SKM-1 (cell line): Measurements from ENCODE around the gene NDUFB1.

Experiments used
- DNase-seq: peaks from one replicate; lab custom pipeline; 2025; ENCODE audit not compliant: unreplicated experiment; lab: John Stamatoyannopoulos, UW

Gene NDUFB1

DNA sequence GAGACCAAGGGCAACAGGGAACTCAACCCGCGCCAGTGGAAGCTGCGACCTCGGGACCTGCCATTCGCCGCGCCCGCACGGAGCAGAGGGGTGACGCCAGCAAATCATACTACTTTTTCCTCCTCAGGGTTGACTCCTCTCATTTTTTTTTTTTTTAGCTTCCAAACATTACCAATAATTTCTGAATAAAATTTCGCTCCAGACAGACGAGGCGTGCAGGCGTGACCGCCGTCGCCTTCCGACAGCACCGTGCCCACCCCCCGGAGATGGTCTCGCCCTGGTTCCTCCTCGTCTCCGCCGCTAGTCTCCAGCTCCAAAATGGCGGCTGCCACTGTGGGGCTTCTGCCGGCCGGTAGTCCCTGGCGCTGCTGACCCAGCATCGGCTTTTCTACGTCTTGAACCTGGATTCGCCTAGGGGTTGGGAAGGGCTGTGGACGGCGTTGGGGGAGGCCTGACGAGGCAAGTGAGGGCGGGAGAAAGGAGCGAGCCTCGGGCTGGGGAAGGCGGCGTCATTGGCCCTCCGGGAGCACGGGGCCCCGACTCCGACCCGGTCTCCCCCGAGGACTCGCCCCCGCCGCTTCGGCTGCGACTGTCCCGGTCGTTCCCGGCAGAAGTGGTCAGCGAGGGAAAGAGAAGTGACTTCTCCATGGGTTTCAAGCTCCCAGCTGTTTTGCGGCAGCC is at the start of gene NDUFB1, which contains the start of gene CPSF2:
TSS of gene NDUFB1 (minus strand) at position 37 of the 681 bp plus-strand sequence. CDS start 4,069 bp downstream, outside the sequence.
TSS of gene CPSF2 (plus strand) at position 300 of the 681 bp plus-strand sequence. CDS start 9,016 bp downstream, outside the sequence.
- DNase-seq: peak; percentile 15

DNA sequence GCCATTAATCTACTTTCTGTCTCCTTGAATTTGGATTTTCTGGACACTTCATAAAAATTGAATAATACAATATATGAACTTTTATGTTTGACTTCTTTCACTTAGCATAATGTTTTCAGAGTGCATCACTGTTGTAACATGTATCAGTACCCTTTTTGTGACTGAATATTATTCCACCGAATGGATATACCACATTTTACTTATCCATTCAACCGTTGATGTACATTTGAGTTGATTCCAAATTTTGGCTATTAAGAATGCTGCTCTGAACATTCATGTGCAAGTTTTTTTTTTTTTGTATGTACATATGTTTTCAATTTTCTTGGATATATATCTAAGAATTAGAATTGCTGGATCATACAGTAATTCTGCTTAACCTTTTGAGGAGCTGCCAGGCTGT is 43.5 kb upstream of the NDUFB1 start:
- no peak for DNase-seq

DNA sequence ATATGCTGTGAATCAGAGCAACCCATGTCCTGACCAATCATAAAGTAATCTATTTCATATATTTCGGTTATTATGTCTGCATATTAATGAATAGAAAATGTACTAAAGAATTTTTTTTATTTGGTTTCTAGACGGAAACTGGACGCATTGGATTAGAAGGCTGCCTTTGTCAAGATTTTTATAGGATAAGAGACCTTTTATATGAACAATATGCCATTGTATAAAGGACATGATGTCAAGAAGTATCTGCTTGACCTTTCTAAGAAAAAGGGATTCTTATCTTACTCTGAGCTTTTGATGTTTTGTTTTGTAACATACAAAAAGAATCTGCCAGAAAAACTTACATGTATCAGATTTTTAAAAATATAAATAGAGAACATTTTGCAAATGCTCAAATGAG is 40.0 kb upstream of the NDUFB1 start:
- no peak for DNase-seq

DNA sequence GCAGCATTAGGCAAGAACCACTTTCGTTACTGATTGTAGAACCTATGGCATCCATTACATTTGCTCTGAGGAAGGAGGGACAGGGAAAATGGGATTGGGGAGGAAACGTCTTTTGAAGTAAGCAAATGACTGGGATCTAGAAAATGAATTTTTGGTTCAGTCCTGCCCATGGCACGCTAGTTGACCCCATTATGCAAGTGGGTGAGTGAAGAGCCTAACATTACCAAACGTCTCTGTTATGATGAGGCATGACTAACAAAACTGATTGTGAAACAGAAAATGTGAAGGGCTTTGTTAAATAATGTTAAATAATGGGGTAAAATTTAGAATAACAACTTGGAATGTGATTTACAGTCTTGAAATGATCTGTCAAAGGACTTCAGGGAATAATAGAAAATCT is 39.1 kb upstream of the NDUFB1 start:
- DNase-seq: no peak

DNA sequence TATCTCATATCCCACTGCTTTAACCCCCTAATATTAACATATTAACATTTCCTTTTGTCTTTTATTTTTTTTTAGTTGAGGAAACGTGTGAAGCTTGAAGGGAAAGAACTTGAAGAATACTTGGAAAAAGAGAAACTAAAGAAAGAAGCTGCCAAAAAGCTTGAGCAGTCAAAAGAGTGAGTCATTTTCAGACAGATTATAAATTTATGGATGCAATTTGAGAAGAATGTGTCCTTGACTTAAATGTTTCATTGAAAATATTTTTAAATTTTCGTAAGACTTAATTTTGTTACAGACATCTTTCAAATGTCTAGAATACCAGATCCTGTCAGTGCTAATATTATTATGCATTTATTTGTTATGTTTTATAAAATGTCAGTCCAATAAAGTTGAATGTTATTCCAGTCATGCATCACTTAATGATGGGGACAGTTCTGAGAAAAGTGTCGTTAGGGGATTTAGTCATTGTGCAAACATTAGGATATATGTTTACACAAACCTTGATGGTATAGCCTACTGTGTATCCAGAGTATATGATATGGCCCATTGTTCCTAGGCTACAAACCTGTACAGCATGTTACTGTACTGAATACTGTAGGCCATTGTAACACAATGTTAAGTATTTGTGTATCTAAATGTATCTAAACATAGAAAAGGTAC is 32.9 kb upstream of the NDUFB1 start:
- no peak for DNase-seq

DNA sequence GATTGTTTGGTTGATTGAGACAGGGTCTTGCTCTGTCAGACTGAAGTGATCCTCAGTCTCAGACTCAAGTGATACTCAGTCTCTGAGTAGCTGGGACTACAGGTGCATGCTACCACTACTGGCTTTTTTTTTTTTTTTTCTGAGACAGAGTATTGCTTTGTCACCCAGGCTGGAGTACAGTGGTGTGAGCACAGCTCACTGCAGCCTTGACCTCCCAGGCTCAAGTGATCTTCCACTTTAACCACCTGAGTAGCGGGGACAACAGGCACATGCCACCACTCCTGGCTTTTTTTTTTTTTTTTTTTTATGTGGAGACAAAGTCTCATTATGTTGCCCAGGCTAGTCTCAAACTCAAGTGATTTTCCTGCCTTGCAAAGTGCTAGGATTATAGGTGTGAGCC is 32.1 kb upstream of the NDUFB1 start:
- DNase-seq: no peak

DNA sequence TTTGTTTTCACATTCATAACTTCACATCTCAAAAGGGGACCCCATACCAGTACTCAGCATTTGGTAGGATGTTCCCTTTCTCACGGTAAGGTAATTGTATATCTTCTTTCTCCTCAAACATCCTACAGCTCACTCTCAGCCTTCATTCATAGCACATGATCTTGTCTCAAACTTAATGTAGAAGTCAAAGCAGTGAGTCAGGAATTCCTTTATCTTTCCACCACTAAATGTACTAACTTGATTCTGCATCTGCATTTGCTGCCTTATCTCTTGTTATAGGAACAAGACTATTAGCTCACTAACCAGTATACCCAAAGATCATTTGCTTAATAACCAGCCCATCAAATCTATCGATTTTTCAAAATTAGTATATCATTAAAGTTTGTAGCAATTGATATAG is 23.2 kb upstream of the NDUFB1 start:
- DNase-seq: no peak

DNA sequence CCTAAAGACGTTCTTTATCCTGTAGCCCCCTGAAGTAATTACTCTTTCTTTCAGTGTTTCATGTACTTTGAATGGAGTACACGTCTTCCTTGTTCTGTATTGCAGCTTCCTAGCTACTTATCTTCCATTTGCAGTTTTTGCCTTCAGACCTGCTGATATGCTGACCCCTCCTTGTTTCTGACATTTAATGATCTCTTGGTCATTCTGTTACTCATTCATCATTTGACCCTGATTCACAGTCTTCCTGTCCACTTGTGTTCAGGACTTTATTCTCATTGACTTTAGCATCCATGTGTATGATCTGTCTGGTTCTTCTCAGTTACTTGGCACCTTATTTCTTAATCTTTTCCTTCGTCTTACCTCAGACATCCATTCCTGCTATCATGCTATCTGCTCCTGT is 22.5 kb upstream of the NDUFB1 start:
- no peak for DNase-seq

DNA sequence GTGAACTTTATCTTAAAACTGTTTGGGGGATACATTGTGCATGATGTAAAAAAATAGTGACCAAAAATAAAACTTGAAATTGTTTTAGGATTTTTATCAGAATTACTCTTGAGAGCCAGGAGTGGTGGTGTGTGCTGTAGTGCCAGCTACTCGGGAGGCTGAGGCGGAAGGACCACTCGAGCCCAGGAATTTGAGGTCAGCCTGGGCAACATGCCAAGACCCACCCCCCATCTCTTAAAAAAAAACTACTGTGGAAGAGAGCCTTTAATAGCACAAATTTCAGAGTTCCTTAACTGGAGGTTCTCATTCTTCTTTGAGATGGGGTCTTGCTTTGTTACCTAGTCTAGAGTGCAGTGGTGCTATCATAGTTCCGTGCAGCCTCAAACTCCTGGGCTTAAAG is 21.8 kb upstream of the NDUFB1 start:
- DNase-seq: no peak

DNA sequence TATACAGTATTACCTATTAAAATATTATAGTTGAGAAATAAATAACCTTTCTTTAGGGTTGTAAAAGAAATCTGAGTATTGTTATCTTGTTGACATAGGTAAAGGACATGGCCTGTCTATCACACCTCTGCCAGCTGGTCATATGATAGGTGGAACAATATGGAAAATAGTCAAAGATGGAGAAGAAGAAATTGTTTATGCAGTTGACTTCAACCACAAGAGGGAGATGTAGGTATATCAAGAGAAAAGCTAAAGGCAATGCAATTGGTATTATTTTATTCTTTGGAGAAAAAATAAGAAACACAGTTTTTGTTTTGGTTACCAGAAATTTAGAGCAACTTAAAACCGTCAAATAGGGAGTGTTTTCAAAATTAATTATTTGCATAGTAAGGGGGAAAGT is 13.8 kb upstream of the NDUFB1 start:
- DNase-seq: no peak

DNA sequence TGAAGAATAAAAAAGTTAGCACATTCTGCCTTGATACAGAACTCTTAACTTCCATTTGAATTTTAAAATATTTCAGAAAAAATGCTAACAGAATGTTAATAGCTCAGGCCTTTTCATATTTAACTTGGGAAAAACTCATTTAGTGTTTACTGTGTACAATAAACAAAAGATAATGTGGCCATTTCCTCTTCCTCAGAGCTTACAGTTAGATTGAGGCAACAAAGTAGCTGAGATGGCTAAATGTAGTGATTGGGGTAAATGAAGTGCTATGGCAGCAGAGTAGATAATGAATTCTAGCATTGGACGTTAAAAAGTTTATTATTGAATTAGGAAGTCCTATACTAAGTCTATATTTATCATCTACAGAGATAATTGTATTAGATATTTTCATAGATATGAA is 12.9 kb upstream of the NDUFB1 start:
- no peak for DNase-seq

DNA sequence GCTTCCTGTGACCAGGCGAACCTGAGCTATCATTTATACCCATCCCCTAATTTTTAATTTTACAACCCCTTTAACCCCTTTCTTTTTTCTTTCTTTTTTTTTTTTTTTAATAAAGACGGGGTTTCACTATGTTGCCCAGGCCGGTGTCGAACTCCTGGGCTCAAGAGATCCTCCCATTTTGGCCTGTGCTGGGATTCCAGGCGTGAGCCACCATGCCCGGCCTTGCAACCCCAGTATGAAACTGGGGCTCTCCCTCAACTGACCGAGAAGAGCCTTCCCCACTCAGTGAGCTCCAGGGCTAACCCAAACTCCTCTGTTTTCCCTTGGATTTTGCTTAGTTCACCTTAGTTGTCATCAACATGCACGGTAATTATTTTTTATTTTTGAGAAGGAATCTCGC is 1.3 kb upstream of the NDUFB1 start:
- no peak for DNase-seq

DNA sequence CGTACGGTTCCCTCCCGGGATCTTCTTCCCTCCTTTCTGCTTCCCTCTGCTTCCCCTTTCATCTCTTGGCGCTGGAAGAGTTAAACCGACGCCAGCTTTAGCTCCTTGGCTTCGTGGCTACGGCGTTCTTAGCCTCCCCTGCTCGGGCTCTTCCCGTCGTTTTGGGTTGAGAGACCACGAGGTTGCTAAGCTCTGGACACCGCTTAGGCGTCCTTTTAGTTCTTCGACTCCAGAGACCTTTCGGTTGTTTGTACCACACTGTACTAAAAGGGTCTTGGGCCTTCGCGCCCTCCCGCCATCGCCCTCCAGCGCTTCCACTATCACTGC is 808 bp upstream of the NDUFB1 start:
- no peak for DNase-seq

DNA sequence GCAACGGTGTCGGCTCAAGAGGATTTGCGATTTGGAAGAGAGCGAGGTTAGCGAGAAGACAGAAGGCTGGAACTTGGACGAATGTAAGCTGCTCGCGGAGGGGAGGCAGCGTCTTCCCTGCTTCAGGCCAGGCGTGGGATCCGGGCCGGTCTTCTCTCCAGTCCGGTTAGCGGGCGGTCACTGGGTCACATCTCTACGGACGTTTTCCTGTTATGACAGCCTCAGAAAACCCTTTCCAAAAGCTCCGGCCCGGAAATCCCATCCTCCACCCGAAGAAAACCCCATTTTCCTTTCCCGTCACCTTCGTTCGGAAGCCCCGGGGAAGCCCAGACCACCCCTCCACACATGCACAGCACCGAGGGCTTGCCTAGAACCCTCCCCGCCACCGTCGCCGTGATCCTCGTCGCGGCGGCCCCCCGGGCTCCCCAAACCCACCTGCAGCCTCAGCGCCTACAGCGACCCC is 268 bp downstream of the NDUFB1 start:
- DNase-seq: no peak

DNA sequence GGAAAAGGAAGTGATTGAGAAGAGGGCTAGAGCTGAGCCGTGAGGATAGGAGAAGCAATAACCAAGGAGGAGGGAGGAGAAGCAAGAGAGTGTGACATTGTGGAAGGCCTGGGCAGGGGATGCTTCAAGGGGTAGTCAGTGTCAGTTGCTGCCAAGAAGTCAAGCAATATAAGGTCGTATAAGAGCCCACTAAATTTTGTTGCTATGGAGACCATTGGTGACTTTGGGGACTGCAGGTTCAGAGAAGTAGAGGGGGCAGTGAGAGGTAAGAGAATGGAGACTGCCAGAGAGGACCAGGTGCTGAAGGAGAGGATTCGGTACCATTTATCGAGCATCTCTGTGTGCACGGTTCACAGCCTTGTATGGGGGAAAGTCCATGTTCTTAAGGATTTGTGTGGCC is 12.0 kb downstream of the NDUFB1 start:
- no peak for DNase-seq

DNA sequence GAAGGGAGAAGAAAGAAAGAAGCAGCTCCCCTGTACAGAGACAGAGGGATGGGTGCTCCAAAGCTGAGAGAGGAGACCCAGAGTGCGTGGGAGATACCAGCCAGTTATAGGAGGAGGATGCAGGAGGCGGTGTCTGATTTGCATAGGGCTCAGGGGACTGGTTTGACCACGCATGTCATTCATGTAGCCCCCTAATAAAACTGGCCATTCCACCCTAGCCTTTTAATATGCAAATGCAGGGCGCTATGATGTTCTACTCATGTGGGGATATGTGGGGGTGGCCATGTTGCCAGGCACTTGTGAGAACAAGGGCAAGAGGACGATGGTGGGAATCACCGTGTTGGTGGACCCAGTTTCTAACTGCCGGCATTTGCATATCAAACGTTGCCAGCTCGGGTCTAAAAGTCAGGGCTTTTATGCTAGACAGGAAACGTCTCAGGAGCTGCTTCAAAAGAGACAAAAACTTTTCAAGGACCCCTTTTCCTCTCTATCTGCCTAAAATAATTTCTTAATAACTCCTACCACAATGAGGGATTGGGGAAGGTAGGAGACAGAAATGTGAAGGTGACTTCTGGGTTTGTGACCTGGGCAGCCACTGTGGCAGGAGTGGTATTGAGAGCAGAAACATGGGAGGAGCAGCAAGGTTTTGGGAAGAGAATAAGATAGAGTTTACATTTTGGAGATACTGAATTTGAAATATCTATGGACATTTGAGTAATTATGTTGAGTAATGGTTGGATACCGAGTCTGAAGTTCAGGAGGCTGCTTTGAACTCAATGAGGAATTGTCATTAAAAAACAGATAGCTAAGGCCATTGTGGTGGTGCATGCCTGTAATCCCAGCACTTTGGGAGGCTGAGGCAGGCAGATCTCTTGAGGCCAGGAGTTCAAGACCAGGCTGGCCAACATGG is 12.9 kb downstream of the NDUFB1 start:
- DNase-seq: no peak

DNA sequence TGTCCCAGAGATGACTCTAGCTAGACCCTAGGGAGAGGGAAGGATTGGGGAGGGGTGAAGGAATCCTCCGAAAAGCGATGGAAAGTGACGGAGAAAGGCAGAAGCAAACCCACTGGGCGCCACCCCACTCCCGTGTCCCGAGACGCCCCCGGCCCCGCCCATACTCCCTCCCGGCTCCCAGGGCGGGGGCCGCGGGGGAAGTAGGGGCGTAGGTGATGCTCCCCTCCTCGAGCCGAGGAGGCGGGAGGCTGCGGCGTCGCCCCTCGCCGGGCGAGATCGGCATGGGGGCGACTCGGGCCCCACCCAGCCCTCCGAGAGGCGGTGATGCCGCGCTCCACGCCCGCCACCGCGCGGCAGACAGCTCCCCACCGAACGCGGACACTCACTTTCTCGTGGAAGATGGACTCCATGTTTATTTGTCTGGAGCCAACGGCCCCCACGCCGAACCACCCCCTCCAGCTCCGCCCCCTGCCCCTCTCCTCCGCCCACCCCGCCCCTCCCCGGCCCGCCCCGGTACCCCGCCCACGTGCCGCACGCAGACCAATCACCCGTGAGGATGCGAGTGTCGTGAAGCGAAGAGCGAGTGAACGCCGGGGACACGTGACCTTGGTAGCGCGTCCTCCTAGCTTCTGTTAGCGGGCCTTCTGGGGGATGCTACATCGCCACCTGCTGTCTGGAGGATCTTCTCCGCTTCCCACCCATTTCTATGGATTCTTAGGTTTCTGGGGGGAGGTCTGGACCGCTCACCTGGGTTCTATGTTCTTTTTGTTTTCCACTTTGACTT is 15.2 kb downstream of the NDUFB1 start, which contains the start of gene ATXN3:
TSS of gene ATXN3 (minus strand) at position 440 of the 784 bp plus-strand sequence. CDS start at position 410, 30 bp downstream.
- DNase-seq: peak; percentile 59

DNA sequence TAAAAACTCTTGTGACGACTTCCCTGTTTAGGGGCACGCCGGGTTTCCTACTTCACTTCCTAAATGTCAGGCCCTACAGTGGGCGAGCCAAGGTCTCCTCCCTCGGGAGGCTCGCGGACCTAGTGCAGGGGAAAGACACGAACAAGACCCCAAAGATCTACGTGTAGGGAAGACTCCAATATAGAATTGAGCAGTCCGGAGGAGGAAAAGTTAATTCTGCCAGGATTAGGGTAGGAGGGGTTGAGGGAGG is 15.7 kb downstream of the NDUFB1 start:
- no peak for DNase-seq

DNA sequence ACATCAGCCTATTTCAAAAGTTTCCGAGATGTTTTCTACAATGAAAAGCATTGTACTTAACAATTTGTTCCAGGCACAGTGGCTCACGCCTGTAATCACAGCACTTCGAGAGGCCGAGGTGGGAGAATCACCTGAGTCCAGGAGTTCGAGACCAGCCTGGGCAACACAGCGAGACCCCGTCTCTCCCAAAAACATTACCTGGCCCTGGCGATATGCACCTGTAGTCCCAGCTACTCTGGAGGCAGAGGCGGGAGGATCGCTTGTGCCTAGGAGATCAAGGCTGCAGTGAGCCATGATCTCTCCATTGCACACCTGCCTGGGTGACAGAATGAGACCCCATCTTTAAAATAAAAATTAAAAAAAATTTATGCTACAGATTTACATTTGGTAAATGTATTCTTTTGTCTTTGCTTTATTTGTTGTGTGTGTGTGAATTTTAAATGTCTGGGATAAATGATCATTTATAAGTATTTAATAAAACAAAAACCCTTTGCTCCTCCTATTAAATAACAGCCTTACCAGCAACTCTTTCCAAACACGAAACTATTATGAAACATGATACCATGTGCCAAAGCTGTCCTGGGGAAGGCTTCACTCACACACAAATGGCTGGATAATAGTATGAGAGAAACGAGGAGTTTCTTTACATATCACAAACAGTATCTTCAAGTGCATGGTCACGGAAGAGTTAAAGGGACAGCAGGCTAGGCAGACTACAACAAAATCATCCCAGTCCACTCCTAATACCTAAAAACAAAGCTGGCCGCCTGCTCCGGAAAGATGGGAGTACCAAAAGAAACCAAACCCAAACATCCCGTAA is 16.2 kb downstream of the NDUFB1 start:
- peak; percentile 1 for DNase-seq

DNA sequence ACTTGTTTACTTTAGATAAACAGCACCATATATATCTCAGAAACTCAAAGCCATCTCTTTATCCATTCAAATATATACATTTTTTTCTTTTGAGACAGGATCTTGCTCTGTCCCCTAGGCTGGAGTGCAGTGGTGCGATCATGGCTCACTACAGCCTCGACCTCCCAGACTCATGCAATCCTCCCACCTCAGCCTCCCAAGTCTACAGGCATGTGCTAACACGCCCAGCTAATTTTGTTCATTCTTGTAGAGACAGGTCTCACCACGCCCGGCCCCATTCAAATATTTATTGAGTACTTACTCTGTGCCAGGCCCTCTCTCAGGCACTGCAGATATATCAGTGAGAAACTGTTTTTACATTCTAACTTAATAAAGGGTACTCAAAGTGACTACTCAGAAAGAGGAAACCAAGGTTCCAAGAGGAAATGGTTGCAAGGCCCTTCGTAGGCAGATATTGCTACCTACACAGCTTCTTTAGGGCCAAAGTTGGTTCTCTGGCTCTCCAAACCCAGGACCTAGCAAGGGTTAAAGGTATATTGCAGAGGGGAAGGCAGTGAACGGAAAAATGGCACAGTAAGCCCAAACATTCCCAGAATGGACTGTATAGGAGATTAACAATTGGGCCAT is 18.0 kb downstream of the NDUFB1 start:
- no peak for DNase-seq
